Measurements from ENCODE around the gene SNTG2.

GRCh38 chr2:974502-974901 lies 23.9 kb downstream of the SNTG2 start:
- TF ChIP-seq POLR2A (IDR thresholded peaks at IDR 0.05) (no peak), CTCF (IDR thresholded peaks at IDR 0.05) (no peak)

Measured in heart left ventricle (tissue), 13 donors.